CD14-positive monocyte (primary cell): Measurements from ENCODE around the gene TMEM273. TPM values are rescaled to one million over a fixed set of nuclear protein-coding genes. Genes with fewer than 3 reads are reported as not detected.

Experiments used
- DNase-seq, 3 donors: peaks; one replicate each; pipeline ENCODE4 v3.0.0-alpha.2; 2011 to 2022
- H2AFZ ChIP-seq: 2 replicates; pipeline ENCODE4 v1.6.0; 2012; ENCODE audit warnings: mild to moderate bottlenecking, low read depth, low read length, inconsistent platforms; ENCODE audit not compliant: insufficient read depth, poor library complexity, severe bottlenecking
- H3K27ac ChIP-seq, 2 donors: 1 replicate in 1 of 2; 2 replicates in 1 of 2; pipeline ENCODE4 v1.5.1; 2012 to 2013; ENCODE audit warnings: low read length in 2 of 2, control low read depth in 1 of 2, inconsistent platforms in 1 of 2, low read depth in 1 of 2, mild to moderate bottlenecking in 1 of 2
- H3K27me3 ChIP-seq, 2 donors: one replicate each; pipeline versions ENCODE4 v1.6.0 to v1.6.1; 2011 to 2013; ENCODE audit warnings: low read length in 2 of 2; ENCODE audit not compliant: control insufficient read depth in 2 of 2, insufficient read depth in 2 of 2
- H3K36me3 ChIP-seq, 2 donors: replicated peaks in 1 of 2; 1 replicate in 1 of 2; 2 replicates in 1 of 2; pipeline versions ENCODE4 v1.5.1 to v1.6.1; 2012 to 2013; ENCODE audit warnings: low read length in 2 of 2, control low read depth in 1 of 2, inconsistent platforms in 1 of 2, mild to moderate bottlenecking in 1 of 2; ENCODE audit not compliant: insufficient read depth in 2 of 2, control insufficient read depth in 1 of 2
- H3K4me1 ChIP-seq, 2 donors: 1 replicate in 1 of 2; 2 replicates in 1 of 2; pipeline versions ENCODE4 v1.5.1 to v1.6.1; 2012 to 2013; ENCODE audit warnings: low read length in 2 of 2, control low read depth in 1 of 2, inconsistent platforms in 1 of 2, mild to moderate bottlenecking in 1 of 2, moderate library complexity in 1 of 2; ENCODE audit not compliant: insufficient read depth in 2 of 2, control insufficient read depth in 1 of 2
- H3K4me2 ChIP-seq: replicated peaks from 2 replicates; pipeline ENCODE3; 2012; ENCODE audit warnings: low read length, moderate library complexity, mild to moderate bottlenecking; ENCODE audit not compliant: poor library complexity, severe bottlenecking; ENCODE audit errors: extremely low read depth
- H3K4me3 ChIP-seq, 3 experiments: fragments of 200-600 bp in 1 of 3; sonication (generic) in 1 of 3; replicated peaks in 1 of 3; 1 replicate in 2 of 3; 2 replicates in 1 of 3; pipeline ENCODE4 v1.5.1; 2011 to 2013; ENCODE audit warnings: low read length in 3 of 3, mild to moderate bottlenecking in 3 of 3, control low read depth in 2 of 3, low read depth in 2 of 3, inconsistent platforms in 1 of 3, moderate library complexity in 1 of 3
- H3K79me2 ChIP-seq: 2 replicates; pipeline ENCODE4 v1.6.0; 2012; ENCODE audit warnings: mild to moderate bottlenecking, control low read depth, inconsistent platforms, low read length, moderate library complexity; ENCODE audit not compliant: insufficient read depth
- H3K9ac ChIP-seq: 2 replicates; pipeline ENCODE4 v1.6.0; 2017; ENCODE audit warnings: low read length, mild to moderate bottlenecking; ENCODE audit not compliant: insufficient read depth, poor library complexity, severe bottlenecking
- H3K9me3 ChIP-seq, 2 donors: replicated peaks in 1 of 2; 1 replicate in 1 of 2; 2 replicates in 1 of 2; pipeline versions ENCODE4 v1.5.1 to v1.6.1; 2012 to 2013; ENCODE audit warnings: low read length in 2 of 2, control low read depth in 1 of 2; ENCODE audit not compliant: control insufficient read depth in 1 of 2, insufficient read depth in 1 of 2
- H4K20me1 ChIP-seq: 2 replicates; pipeline ENCODE4 v1.6.0; 2012; ENCODE audit warnings: mild to moderate bottlenecking, low read length, control low read depth, moderate library complexity; ENCODE audit not compliant: insufficient read depth
- H3K27ac Mint-ChIP-seq, 7 donors: one replicate each; pipeline ENCODE4 v1.8.0; 2020; ENCODE audit warnings: mild to moderate bottlenecking in 7 of 7, mixed read lengths in 7 of 7, moderate library complexity in 6 of 7, inconsistent platforms in 2 of 7
- H3K27me3 Mint-ChIP-seq, 3 donors: one replicate each; pipeline ENCODE4 v1.8.0; 2021 to 2022; ENCODE audit warnings: low read depth in 3 of 3, mild to moderate bottlenecking in 3 of 3, mixed read lengths in 3 of 3, moderate library complexity in 3 of 3, inconsistent platforms in 1 of 3
- H3K36me3 Mint-ChIP-seq, 2 donors: one replicate each; pipeline ENCODE4 v1.8.0; 2020; ENCODE audit warnings: mixed read lengths in 2 of 2, inconsistent platforms in 1 of 2, mild to moderate bottlenecking in 1 of 2
- H3K4me1 Mint-ChIP-seq: one replicate; pipeline ENCODE4 v1.8.0; 2020; ENCODE audit warnings: mild to moderate bottlenecking, mixed read lengths
- H3K4me3 Mint-ChIP-seq, 2 donors: one replicate each; pipeline ENCODE4 v1.8.0; 2020; ENCODE audit warnings: mild to moderate bottlenecking in 2 of 2, mixed read lengths in 2 of 2, moderate library complexity in 1 of 2
- H3K9me3 Mint-ChIP-seq, 7 donors: one replicate each; pipeline ENCODE4 v1.8.0; 2020 to 2022; ENCODE audit warnings: mixed read lengths in 7 of 7, mild to moderate bottlenecking in 6 of 7, moderate library complexity in 6 of 7, inconsistent platforms in 2 of 7
- CTCF ChIP-seq: fragments of 200-600 bp; IDR thresholded peaks from one replicate; pipeline ENCODE4 v1.8.0; 2022; ENCODE audit warnings: antibody characterized with exemption, mild to moderate bottlenecking
- WGBS: methylation state at CpG from one replicate; pipeline ENCODE4 v1.1.5; 2013; ENCODE audit warnings: missing lambda C conversion rate; ENCODE audit not compliant: insufficient coverage; 5-methylcytosine and 5-hydroxymethylcytosine counted together
- intact Hi-C, 2 donors: fragments of 100-400 bp; cut with micrococcal nuclease; formaldehyde crosslinking; loops; one replicate each; pipeline versions ENCODE4 v1.15.0 to v1.15.1; 2023
- polyA plus RNA-seq, 3 donors: library from polyadenylated mRNA; depleted of rRNA in 1 of 3; unstranded in 2 of 3; stranded (reverse) in 1 of 3; fragments of 300-500 nt in 2 of 3; fragments of >200 nt in 1 of 3; fragmentation: Illumina TruSeq in 2 of 3; gene quantifications; 1 replicate in 2 of 3; 2 replicates in 1 of 3; pipeline ENCODE4 v1.2.3, GENCODE V29; 2012 to 2021

TMEM273 gene
- polyA plus RNA-seq, 3 donors = 6.7 to 7.9 (median 6.9) TPM

- intact Hi-C loops = no loop called here
- Histone ChIP-seq H3K27ac (no peak overlapping the region), H3K9ac (no peak overlapping the region), H3K36me3 (no peaks in the 10 kb centered on the region), H2AFZ (no peak overlapping the region), H3K4me3 (no peak overlapping the region), H3K79me2 (no peaks in the 10 kb centered on the region), H3K4me2 (no peak overlapping the region), H3K27me3 (no peaks in the 10 kb centered on the region), H3K4me1 (peaks cover 9 to 13% of the 10 kb centered on the region in 2 donors), H4K20me1 (no peaks in the 10 kb centered on the region), H3K9me3 (peaks cover 6% of the 10 kb centered on the region in 2 donors)
- Mint-ChIP-seq H3K27ac (no peak overlapping the region), H3K36me3 (no peaks in the 10 kb centered on the region), H3K4me3 (no peak overlapping the region), H3K9me3 (peaks cover 0 to 12% (median 8%) of the 10 kb centered on the region in 7 donors), H3K4me1 (peaks cover 12% of the 10 kb centered on the region), H3K27me3 (peaks cover 5 to 9% (median 5%) of the 10 kb centered on the region in 3 donors)
- TF ChIP-seq CTCF = no peak
- no peak for DNase-seq
Observed at GRCh38 chr10:49143249-49143648, 44.9 kb downstream of the TMEM273 start.

GRCh38 chr10:49141541-49142332 lies 46.5 kb downstream of the TMEM273 start:
- no CpG with 5 or more reads among the region's 5 CpGs for WGBS

More at GRCh38 chr10:49141541-49142332, 46.5 kb downstream of the TMEM273 start:
- Mint-ChIP-seq H3K9me3 (peaks cover 0 to 2% (median 0%) of the 10 kb centered on the region in 7 donors), H3K27me3 (peaks cover 5 to 7% (median 7%) of the 10 kb centered on the region in 3 donors), H3K27ac (no peak overlapping the region), H3K4me3 (no peak overlapping the region), H3K4me1 (peaks cover 12% of the 10 kb centered on the region), H3K36me3 (no peaks in the 10 kb centered on the region)
- Histone ChIP-seq H3K79me2 (no peaks in the 10 kb centered on the region), H3K27me3 (no peaks in the 10 kb centered on the region), H3K9me3 (no peaks in the 10 kb centered on the region), H2AFZ (no peak overlapping the region), H3K36me3 (no peaks in the 10 kb centered on the region), H3K27ac (no peak overlapping the region), H3K4me1 (peaks cover 9 to 13% of the 10 kb centered on the region in 2 donors), H3K4me3 (no peak overlapping the region), H3K4me2 (no peak overlapping the region), H3K9ac (no peak overlapping the region), H4K20me1 (no peaks in the 10 kb centered on the region)
- no peak for DNase-seq
- TF ChIP-seq CTCF = no peak
- intact Hi-C loops = no loop called here
